Neuron (in vitro differentiated cells): ENCODE measurements around the gene AGPAT2.

Source experiments
- H2AFZ ChIP-seq: one replicate; pipeline ENCODE4 v1.6.1; 2013; ENCODE audit warnings: low read depth, mild to moderate bottlenecking, inconsistent platforms, low read length, moderate library complexity
- H3K27me3 ChIP-seq: one replicate; pipeline ENCODE4 v1.6.1; 2013; ENCODE audit warnings: low read length; ENCODE audit not compliant: insufficient read depth
- H3K36me3 ChIP-seq: one replicate; pipeline ENCODE4 v1.6.1; 2013; ENCODE audit warnings: low read length; ENCODE audit not compliant: insufficient read depth
- H3K4me1 ChIP-seq: one replicate; pipeline ENCODE4 v1.6.1; 2013; ENCODE audit warnings: low read length; ENCODE audit not compliant: insufficient read depth
- H3K4me3 ChIP-seq: 2 replicates; pipeline ENCODE4 v1.5.1; 2013; ENCODE audit warnings: mild to moderate bottlenecking, low read length, moderate library complexity
- H3K9me3 ChIP-seq: one replicate; pipeline ENCODE4 v1.6.1; 2013; ENCODE audit warnings: low read length

The AGPAT2 gene

GRCh38 chr9:136659861-136660784 is 27.1 kb downstream of the AGPAT2 start:
- Histone ChIP-seq H2AFZ (no peak overlapping the region), H3K27me3 (peaks cover 58% of the 10 kb centered on the region), H3K4me3 (no peak overlapping the region), H3K36me3 (no peaks in the 10 kb centered on the region), H3K4me1 (peaks cover 3% of the 10 kb centered on the region), H3K9me3 (no peaks in the 10 kb centered on the region)

GRCh38 chr9:136658849-136659535 is 28.3 kb downstream of the AGPAT2 start:
- Histone ChIP-seq H3K27me3 (peaks cover 47% of the 10 kb centered on the region), H3K4me1 (peaks cover 3% of the 10 kb centered on the region), H2AFZ (no peak overlapping the region), H3K9me3 (no peaks in the 10 kb centered on the region), H3K36me3 (no peaks in the 10 kb centered on the region), H3K4me3 (no peak overlapping the region)

- no peaks in the 10 kb centered on the region for H3K9me3 ChIP-seq
- H3K4me3 ChIP-seq, result no peak overlapping the region
- no peaks in the 10 kb centered on the region for H3K4me1 ChIP-seq
- no peak overlapping the region for H2AFZ ChIP-seq
- peaks cover 40% of the 10 kb centered on the region for H3K27me3 ChIP-seq
- H3K36me3 ChIP-seq, result no peaks in the 10 kb centered on the region
Observed at GRCh38 chr9:136657974-136658848, 29.0 kb downstream of the AGPAT2 start.

- Histone ChIP-seq H3K9me3 (no peaks in the 10 kb centered on the region), H3K27me3 (peaks cover 28% of the 10 kb centered on the region), H3K36me3 (no peaks in the 10 kb centered on the region), H2AFZ (no peak overlapping the region), H3K4me1 (no peaks in the 10 kb centered on the region), H3K4me3 (no peak overlapping the region)
Observed at GRCh38 chr9:136656795-136657611, 30.3 kb downstream of the AGPAT2 start.

GRCh38 chr9:136656183-136656738 is 31.0 kb downstream of the AGPAT2 start:
- H3K36me3 ChIP-seq, result no peaks in the 10 kb centered on the region
- H3K27me3 ChIP-seq, result peaks cover 22% of the 10 kb centered on the region
- H3K9me3 ChIP-seq, result no peaks in the 10 kb centered on the region
- H2AFZ ChIP-seq, result no peak overlapping the region
- H3K4me3 ChIP-seq, result no peak overlapping the region
- no peaks in the 10 kb centered on the region for H3K4me1 ChIP-seq

- Histone ChIP-seq H2AFZ (no peak overlapping the region), H3K27me3 (peaks cover 17% of the 10 kb centered on the region), H3K4me3 (no peak overlapping the region), H3K4me1 (peaks cover under 1% of the 10 kb centered on the region), H3K36me3 (no peaks in the 10 kb centered on the region), H3K9me3 (no peaks in the 10 kb centered on the region)
Observed at GRCh38 chr9:136655536-136656182, 31.6 kb downstream of the AGPAT2 start.

- H3K36me3 ChIP-seq, result no peaks in the 10 kb centered on the region
- no peaks in the 10 kb centered on the region for H3K9me3 ChIP-seq
- H3K27me3 ChIP-seq, result peaks cover 11% of the 10 kb centered on the region
- no peak overlapping the region for H3K4me3 ChIP-seq
- peaks cover 3% of the 10 kb centered on the region for H3K4me1 ChIP-seq
- H2AFZ ChIP-seq, result no peak overlapping the region
Observed at GRCh38 chr9:136654820-136655535, 32.3 kb downstream of the AGPAT2 start.

GRCh38 chr9:136653323-136654079 is 33.8 kb downstream of the AGPAT2 start:
- peaks cover 3% of the 10 kb centered on the region for H3K4me1 ChIP-seq
- no peak overlapping the region for H3K4me3 ChIP-seq
- H3K36me3 ChIP-seq, result no peaks in the 10 kb centered on the region
- no peaks in the 10 kb centered on the region for H3K9me3 ChIP-seq
- H3K27me3 ChIP-seq, result peaks cover 5% of the 10 kb centered on the region
- no peak overlapping the region for H2AFZ ChIP-seq

- no peaks in the 10 kb centered on the region for H3K27me3 ChIP-seq
- H3K9me3 ChIP-seq, result no peaks in the 10 kb centered on the region
- H2AFZ ChIP-seq, result no peak overlapping the region
- no peak overlapping the region for H3K4me3 ChIP-seq
- H3K36me3 ChIP-seq, result no peaks in the 10 kb centered on the region
- peaks cover 3% of the 10 kb centered on the region for H3K4me1 ChIP-seq
Observed at GRCh38 chr9:136651860-136652259, 35.4 kb downstream of the AGPAT2 start.

GRCh38 chr9:136650648-136651047 is 36.6 kb downstream of the AGPAT2 start:
- Histone ChIP-seq H3K9me3 (no peaks in the 10 kb centered on the region), H3K4me3 (no peak overlapping the region), H3K27me3 (no peaks in the 10 kb centered on the region), H3K4me1 (peaks cover 13% of the 10 kb centered on the region), H2AFZ (no peak overlapping the region), H3K36me3 (no peaks in the 10 kb centered on the region)

- H3K27me3 ChIP-seq, result no peaks in the 10 kb centered on the region
- no peak overlapping the region for H2AFZ ChIP-seq
- H3K4me1 ChIP-seq, result peaks cover 18% of the 10 kb centered on the region
- no peaks in the 10 kb centered on the region for H3K36me3 ChIP-seq
- H3K4me3 ChIP-seq, result no peak overlapping the region
- no peaks in the 10 kb centered on the region for H3K9me3 ChIP-seq
Observed at GRCh38 chr9:136650021-136650420, 37.2 kb downstream of the AGPAT2 start.
